ENCODE measurements around the gene VAMP3.

Gene VAMP3

DNA sequence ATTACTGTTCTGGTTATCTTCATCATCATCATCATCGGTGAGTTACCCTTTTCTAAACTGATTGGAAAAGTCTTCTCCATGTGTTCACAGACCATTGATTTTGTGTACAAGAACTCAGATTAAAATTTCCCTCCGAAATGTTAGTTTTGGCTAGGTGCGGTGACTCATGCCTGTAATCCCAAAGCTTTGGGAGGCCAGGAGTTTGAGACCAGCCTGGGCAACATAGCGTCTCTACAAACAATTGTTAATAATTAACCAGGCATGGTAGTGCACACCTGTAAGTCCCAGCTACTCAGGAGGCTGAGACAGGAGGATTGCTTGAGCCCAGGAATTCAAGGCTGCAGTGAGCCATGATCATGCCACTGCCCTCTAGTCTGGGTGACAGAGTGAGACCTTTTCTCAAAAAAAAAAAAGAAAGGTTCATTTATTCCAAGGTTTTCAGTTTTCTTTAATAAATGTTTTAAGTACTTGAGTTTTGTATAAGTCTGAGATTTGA is 7.1 kb downstream of the VAMP3 start:
- TF ChIP-seq, protein P1, sequence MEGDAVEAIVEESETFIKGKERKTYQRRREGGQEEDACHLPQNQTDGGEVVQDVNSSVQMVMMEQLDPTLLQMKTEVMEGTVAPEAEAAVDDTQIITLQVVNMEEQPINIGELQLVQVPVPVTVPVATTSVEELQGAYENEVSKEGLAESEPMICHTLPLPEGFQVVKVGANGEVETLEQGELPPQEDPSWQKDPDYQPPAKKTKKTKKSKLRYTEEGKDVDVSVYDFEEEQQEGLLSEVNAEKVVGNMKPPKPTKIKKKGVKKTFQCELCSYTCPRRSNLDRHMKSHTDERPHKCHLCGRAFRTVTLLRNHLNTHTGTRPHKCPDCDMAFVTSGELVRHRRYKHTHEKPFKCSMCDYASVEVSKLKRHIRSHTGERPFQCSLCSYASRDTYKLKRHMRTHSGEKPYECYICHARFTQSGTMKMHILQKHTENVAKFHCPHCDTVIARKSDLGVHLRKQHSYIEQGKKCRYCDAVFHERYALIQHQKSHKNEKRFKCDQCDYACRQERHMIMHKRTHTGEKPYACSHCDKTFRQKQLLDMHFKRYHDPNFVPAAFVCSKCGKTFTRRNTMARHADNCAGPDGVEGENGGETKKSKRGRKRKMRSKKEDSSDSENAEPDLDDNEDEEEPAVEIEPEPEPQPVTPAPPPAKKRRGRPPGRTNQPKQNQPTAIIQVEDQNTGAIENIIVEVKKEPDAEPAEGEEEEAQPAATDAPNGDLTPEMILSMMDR (IDR thresholded peaks at IDR 0.05; ENCODE audit: low read depth, low read length): no peak

DNA sequence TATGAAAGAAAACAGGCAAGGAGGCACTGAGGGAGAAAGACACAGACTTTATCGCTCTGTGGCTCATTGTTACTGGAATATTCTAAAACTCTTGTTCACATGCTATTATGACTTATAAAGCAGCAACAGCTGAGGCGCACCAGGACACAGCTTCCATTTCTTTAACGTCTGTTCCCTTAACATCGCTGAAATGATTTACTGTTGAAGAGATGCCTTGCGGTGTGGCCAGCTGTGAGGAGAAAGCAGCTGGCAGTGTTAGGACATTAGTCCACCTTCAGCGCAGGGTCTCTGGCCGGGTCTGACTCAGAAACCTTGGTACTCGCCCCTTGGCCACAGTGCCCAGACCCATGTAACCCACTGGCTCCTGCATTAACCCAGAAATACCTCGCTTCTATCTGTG is 9.9 kb downstream of the VAMP3 start:
- TF ChIP-seq, protein P1 (IDR thresholded peaks at IDR 0.05; ENCODE audit: low read depth, low read length): no peak
- no peak overlapping the region for H3K4me3 ChIP-seq (ENCODE audit: low read depth, low read length)

More for the DNA sequence above, 7.1 kb downstream of the VAMP3 start:
- H3K4me3 ChIP-seq (ENCODE audit: low read depth, low read length): no peak overlapping the region

DNA sequence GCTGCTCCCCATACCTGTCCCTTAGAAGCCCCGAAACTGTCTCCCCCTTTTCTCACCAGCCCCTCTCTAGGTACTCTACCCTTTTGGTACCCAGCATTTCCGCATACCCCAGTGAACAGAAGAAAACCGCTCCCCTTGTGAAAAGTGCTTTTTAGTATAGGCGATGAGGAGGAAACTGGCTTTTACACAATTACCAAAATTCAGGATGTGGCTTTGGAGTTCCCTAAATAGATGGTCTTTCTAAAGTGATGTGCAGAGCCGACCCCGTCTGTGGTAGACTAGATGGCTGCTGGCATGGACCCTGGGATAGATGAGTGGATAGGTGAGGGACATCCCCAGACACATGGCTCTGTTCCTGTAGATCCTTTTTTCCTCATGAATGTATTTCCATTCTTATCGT is 10.4 kb downstream of the VAMP3 start:
- TF ChIP-seq, protein P1 (IDR thresholded peaks at IDR 0.05; ENCODE audit: low read depth, low read length): no peak
- H3K4me3 ChIP-seq (ENCODE audit: low read depth, low read length): no peak overlapping the region

DNA sequence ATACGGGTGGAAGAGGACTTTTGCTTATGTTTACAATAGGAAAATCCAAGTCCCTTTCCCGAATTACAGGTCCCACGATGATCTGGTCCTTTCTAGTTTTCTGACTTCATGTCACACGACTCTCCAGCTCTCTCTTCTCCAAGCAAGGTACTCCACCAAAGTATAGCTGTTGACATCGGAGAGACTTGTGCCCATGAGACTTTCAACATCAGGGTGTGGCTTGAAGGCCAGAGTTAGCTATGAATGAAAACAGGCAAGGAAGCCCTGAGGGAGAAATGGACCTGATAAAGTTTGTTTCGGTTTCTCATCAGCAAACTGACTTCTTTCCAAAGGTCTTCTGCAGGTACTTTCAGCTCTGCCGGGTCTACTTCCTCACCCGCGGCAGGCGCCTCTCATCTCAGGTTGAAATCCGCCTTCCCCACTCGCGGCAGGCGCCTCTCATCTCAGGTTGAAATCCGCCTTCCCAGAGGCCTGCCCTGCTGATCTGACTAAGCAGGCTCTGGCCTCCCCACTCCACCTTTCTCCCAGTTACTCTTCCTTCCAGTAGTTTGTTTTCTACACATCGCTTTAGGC is 10.9 kb downstream of the VAMP3 start:
- TF ChIP-seq, protein P1 (IDR thresholded peaks at IDR 0.05; ENCODE audit: low read depth, low read length): no peak
- H3K4me3 ChIP-seq (ENCODE audit: low read depth, low read length): no peak overlapping the region

DNA sequence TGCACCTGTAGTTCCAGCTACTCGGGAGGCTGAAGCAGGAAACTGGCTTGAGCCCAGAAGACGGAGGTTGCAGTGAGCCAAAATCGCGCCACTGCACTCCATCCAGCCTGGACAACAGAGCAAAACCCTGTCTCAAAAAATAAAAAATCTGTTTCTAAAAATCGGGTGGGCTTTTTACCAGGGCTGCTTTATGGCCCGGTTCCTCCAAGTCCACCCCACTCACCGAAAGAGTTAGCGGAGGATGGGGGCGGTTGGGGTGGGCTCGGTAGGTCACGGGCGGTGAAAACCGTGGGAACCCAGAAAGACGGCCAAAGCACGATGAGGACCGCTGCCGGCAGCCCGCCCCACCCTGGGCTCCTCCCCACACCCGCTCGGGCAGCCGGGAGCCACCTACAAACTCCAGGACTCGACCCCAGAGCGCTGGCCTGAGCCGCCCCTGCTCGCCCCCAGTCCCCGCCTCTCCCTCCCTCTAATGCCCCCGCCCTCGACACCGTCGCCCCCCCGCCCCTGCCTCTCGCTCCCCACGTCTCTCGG is 12.1 kb downstream of the VAMP3 start:
- TF ChIP-seq, protein P1 (IDR thresholded peaks at IDR 0.05; ENCODE audit: low read depth, low read length): no peak
- H3K4me3 ChIP-seq (ENCODE audit: low read depth, low read length): peak overlapping the region; percentile 60

DNA sequence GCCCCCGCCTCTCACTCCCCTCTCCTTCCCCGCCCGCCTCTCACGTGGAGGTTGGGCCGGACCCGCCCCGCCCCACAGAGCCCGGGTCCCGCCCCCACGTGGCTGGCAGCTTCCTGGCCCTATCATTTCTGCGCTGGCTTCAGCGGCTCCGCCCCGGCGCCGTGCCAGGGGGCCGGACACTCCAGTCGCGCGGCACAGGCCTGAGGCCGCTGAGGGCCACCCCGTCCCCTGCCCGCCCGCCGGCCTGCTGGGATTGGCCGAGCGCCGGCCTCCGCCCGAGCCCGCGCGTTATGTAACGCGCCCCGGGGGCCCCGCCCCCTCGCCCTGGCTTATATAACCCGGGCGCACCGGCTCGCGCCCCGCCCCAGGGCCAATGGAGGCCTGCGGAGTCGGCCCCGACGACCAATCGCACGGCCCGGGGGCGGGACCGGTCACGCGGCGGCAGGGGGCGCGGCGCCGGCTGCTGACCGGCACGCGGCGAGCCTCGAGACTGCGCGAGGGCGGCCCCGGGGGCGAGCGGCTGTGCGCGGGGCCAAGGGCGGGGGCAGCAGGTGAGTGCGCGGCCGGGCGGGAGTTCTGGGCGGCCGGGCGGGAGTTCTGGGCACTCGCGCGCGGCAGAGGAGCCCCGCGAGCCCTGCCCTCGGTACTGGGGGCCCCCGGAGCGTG is 12.9 kb downstream of the VAMP3 start, which contains the start of gene PER3:
TSS of gene PER3 (plus strand) at position 466 of the 666 bp plus-strand sequence. CDS start 587 bp downstream, outside the sequence.
- TF ChIP-seq, protein P1 (IDR thresholded peaks at IDR 0.05; ENCODE audit: low read depth, low read length): no peak
- peak within 1 kb of the TSS; percentile 60 for H3K4me3 ChIP-seq (ENCODE audit: low read depth, low read length)

All from WI38 (cell line).